Measurements from ENCODE around the gene DPP10. TPM values are rescaled to one million over a fixed set of nuclear protein-coding genes. Genes with fewer than 3 reads are reported as not detected.

Gene DPP10
- total and polyA plus RNA-seq, 10 of the 15 experiments (the other 5 are each of a cell fraction or from before 2014, with no cell fraction given), result not detected

DNA sequence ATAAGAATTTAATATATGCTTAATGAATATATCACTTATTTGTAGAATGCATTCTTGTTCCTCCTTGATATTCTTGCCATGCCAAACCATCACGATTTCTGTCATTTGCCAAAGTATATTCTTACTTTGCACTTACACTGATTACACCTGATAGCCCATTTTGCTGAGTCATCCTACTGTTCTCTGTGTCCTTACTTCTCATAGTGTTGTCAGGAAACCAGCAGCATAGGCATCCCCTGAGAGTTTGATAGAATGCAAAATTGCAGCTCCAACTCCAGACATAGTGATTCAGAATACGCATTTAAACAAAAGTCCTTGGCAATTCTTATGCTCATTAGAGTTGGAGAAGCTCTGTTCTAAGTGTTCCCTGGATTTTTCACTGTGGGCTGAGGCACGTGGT lies 687.1 kb downstream of the DPP10 start (continued):
- no peak for TF ChIP-seq MYB (IDR thresholded peaks at IDR 0.05; ENCODE audit: borderline replicate concordance, low read depth, low read length)
- no peak for TF ChIP-seq CREM (IDR thresholded peaks at IDR 0.05; ENCODE audit: low read depth)

DNA sequence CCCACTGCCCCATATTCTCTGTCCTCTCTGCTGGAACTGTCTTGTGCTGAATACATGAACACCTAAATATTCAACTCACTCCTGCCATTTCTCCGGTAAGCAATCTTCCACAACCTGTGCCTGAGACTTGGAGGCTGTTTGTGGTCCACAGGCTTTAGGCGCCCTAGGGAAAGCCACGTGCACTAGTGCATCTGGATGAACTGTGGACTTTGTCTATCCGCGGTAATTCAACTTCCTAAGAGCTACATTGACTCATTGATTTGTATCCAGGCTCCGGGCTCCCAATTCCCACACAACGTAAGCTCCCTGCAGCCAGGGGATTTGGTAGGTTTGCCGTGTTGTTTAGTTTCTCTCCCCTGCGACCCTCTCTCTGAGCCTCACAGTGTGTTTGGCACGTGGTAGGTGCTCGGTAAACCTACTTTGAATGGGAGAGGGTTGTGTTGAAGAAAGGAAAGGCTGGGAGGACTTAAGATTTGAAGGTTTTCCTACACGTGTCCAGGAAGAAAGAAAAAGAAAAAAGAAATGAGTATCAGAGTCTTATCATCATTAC lies 718.2 kb downstream of the DPP10 start:
- no peak overlapping the region for H3K27ac ChIP-seq (ENCODE audit: control insufficient read depth, insufficient read depth)
- SMC1A ChIA-PET (ENCODE audit: uncharacterized antibody, unreplicated experiment), result no interaction called here
- POLR2A ChIA-PET, result no interaction called here
- H3K79me2 ChIP-seq (ENCODE audit: control insufficient read depth, insufficient read depth, low read length), result no peaks in the 10 kb centered on the region
- no peaks in the 10 kb centered on the region for H3K36me3 ChIP-seq (ENCODE audit: control insufficient read depth in 2 of 2, insufficient read depth in 2 of 2, low read length in 1 of 2)
- H3K9ac ChIP-seq (ENCODE audit: control insufficient read depth, insufficient read depth, low read length), result no peak overlapping the region
- intact Hi-C loops (cut with micrococcal nuclease; ENCODE audit: unreplicated experiment) (loop anchor here (10.0 kb wide), 1 partner anchor 494 kb away; no protein-coding TSS in a partner anchor), in situ Hi-C loops (cut with MboI) (no loop called here)
- no peak for TF ChIP-seq NFXL1 (IDR thresholded peaks at IDR 0.05; ENCODE audit: borderline replicate concordance)
- TF ChIP-seq FOS (IDR thresholded peaks at IDR 0.05; ENCODE audit: borderline replicate concordance, extremely low read depth, insufficient read length), result no peak
- no peak for TF ChIP-seq CBX5 (IDR thresholded peaks at IDR 0.05; ENCODE audit: low read depth)
- no peak for TF ChIP-seq SUPT20H (IDR thresholded peaks at IDR 0.05; ENCODE audit: borderline replicate concordance, control insufficient read depth, low read depth, low read length)
- TF ChIP-seq RB1 (IDR thresholded peaks at IDR 0.05; ENCODE audit: borderline replicate concordance), result no peak
- no peak for TF ChIP-seq EZH2 (IDR thresholded peaks at IDR 0.05; ENCODE audit: borderline replicate concordance, control insufficient read depth, low read depth, low read length)
- TF ChIP-seq HDGF (IDR thresholded peaks at IDR 0.05), result no peak
- TF ChIP-seq, protein P1, sequence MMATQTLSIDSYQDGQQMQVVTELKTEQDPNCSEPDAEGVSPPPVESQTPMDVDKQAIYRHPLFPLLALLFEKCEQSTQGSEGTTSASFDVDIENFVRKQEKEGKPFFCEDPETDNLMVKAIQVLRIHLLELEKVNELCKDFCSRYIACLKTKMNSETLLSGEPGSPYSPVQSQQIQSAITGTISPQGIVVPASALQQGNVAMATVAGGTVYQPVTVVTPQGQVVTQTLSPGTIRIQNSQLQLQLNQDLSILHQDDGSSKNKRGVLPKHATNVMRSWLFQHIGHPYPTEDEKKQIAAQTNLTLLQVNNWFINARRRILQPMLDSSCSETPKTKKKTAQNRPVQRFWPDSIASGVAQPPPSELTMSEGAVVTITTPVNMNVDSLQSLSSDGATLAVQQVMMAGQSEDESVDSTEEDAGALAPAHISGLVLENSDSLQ (IDR thresholded peaks at IDR 0.05), result no peak
- no peak for TF ChIP-seq SMAD5 (IDR thresholded peaks at IDR 0.05; ENCODE audit: low read depth)
- TF ChIP-seq, protein P2, sequence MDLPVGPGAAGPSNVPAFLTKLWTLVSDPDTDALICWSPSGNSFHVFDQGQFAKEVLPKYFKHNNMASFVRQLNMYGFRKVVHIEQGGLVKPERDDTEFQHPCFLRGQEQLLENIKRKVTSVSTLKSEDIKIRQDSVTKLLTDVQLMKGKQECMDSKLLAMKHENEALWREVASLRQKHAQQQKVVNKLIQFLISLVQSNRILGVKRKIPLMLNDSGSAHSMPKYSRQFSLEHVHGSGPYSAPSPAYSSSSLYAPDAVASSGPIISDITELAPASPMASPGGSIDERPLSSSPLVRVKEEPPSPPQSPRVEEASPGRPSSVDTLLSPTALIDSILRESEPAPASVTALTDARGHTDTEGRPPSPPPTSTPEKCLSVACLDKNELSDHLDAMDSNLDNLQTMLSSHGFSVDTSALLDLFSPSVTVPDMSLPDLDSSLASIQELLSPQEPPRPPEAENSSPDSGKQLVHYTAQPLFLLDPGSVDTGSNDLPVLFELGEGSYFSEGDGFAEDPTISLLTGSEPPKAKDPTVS (IDR thresholded peaks at IDR 0.05; ENCODE audit: low read depth, low read length), result no peak
- no peak for TF ChIP-seq POLR2AphosphoS2 (IDR thresholded peaks at IDR 0.05; ENCODE audit: low read depth, low read length)
- no peak for TF ChIP-seq TAF1 (IDR thresholded peaks at IDR 0.05; ENCODE audit: borderline replicate concordance, low read depth, low read length)
- TF ChIP-seq HDAC2 (IDR thresholded peaks at IDR 0.05), result no peak
- no peaks in the 10 kb centered on the region for H4K20me1 ChIP-seq (ENCODE audit: control insufficient read depth, insufficient read depth)
- no TSS peak for BruUV-seq (replicated peaks)
- RAD21 ChIA-PET (ENCODE audit: unreplicated experiment), result no interaction called here
- H2AFZ ChIP-seq (ENCODE audit: control insufficient read depth, low read depth, low read length), result no peak overlapping the region
- 37% methylated on average over 12 of the region's 12 CpGs for WGBS (ENCODE audit: insufficient coverage, insufficient replicate concordance, low lambda C conversion rate, missing lambda C conversion rate)
- FAIRE-seq, result no peak
- peaks cover 0 to 1% of the 10 kb centered on the region in 2 experiments; a peak in 1 of 4 replicates for H3K27me3 ChIP-seq (replicated peaks in 1 of 2; ENCODE audit: control insufficient read depth in 2 of 2, insufficient read depth in 2 of 2, low read length in 1 of 2)
- H3K4me1 ChIP-seq (ENCODE audit: control insufficient read depth, insufficient read depth, low read length), result no peaks in the 10 kb centered on the region
- CTCF ChIA-PET, result no interaction called here
- no peaks in the 10 kb centered on the region; the same call in 2 of the 3 replicates for H3K9me3 ChIP-seq (replicated peaks; ENCODE audit: control insufficient read depth, insufficient read depth, low read length)
- H3K4me2 ChIP-seq (ENCODE audit: control insufficient read depth, insufficient read depth), result no peak overlapping the region
- no peak for ATAC-seq
- no peak for DNase-seq (ENCODE audit: low read depth, low spot score)
- H3K4me3 ChIP-seq, result no peak overlapping the region

Data from GM12878 (cell line).